ENCODE results near the gene ENPP6. TPM values are rescaled to one million over a fixed set of nuclear protein-coding genes. Genes with fewer than 3 reads are reported as not detected.

Gene ENPP6
- total and polyA plus RNA-seq, 4 experiments from 2014 or later: not detected

- Mint-ChIP-seq H3K27me3 (peaks cover 15 to 22% of the 10 kb centered on the region in 2 donors), H3K9me3 (peaks cover 0 to 30% (median 23%) of the 10 kb centered on the region in 8 donors), H3K27ac (no peak overlapping the region), H3K36me3 (no peaks in the 10 kb centered on the region), H3K4me1 (no peaks in the 10 kb centered on the region), H3K4me3 (no peak overlapping the region)
- intact Hi-C loops (cut with micrococcal nuclease): no loop called here
- H3K27ac ChIP-seq (ENCODE audit: low read depth, low read length): no peak overlapping the region
- POLR2A ChIA-PET (ENCODE audit: partially characterized antibody): no interaction called here
- H3K36me3 ChIP-seq (ENCODE audit: insufficient read depth, low read length): no peaks in the 10 kb centered on the region
- CTCF ChIA-PET (ENCODE audit: partially characterized antibody): no interaction called here
- H3K4me3 ChIP-seq (ENCODE audit: low read length in 2 of 2): no peak overlapping the region
- peaks cover 0 to 6% of the 10 kb centered on the region in 2 donors for H3K9me3 ChIP-seq (ENCODE audit: control insufficient read depth in 1 of 2, low read length in 2 of 2)
- no peaks in the 10 kb centered on the region for H3K4me1 ChIP-seq (ENCODE audit: insufficient read depth, low read length)
- H3K27me3 ChIP-seq (ENCODE audit: insufficient read depth, low read length): no peaks in the 10 kb centered on the region
- DNase-seq: no peak
Measured at GRCh38 chr4:184074677-184075388, 142.8 kb downstream of the ENPP6 start.

GRCh38 chr4:184067931-184068554, 149.6 kb downstream of the ENPP6 start:
- Mint-ChIP-seq H3K4me3 (no peak overlapping the region), H3K27me3 (peaks cover 6 to 11% of the 10 kb centered on the region in 2 donors)
- POLR2A ChIA-PET (ENCODE audit: partially characterized antibody): no interaction called here

GRCh38 chr4:184066584-184067300, 150.9 kb downstream of the ENPP6 start:
- POLR2A ChIA-PET (ENCODE audit: partially characterized antibody): no interaction called here
- Mint-ChIP-seq H3K36me3 (no peaks in the 10 kb centered on the region), H3K4me1 (no peaks in the 10 kb centered on the region), H3K27me3 (peaks cover 9 to 11% of the 10 kb centered on the region in 2 donors), H3K9me3 (peaks cover 0 to 13% (median 3%) of the 10 kb centered on the region in 8 donors), H3K27ac (no peak overlapping the region), H3K4me3 (no peak overlapping the region)
- Histone ChIP-seq H3K27ac (ENCODE audit: low read depth, low read length) (no peak overlapping the region), H3K4me1 (ENCODE audit: insufficient read depth, low read length) (no peaks in the 10 kb centered on the region), H3K9me3 (ENCODE audit: control insufficient read depth in 1 of 2, low read length in 2 of 2) (no peaks in the 10 kb centered on the region), H3K36me3 (ENCODE audit: insufficient read depth, low read length) (no peaks in the 10 kb centered on the region), H3K27me3 (ENCODE audit: insufficient read depth, low read length) (no peaks in the 10 kb centered on the region), H3K4me3 (ENCODE audit: low read length in 2 of 2) (no peak overlapping the region)
- DNase-seq: no peak
- CTCF ChIA-PET (ENCODE audit: partially characterized antibody): no interaction called here
- intact Hi-C loops (cut with micrococcal nuclease): no loop called here

More at GRCh38 chr4:184067931-184068554, 149.6 kb downstream of the ENPP6 start:
- DNase-seq: no peak
- H3K27ac Mint-ChIP-seq: no peak overlapping the region
- no peaks in the 10 kb centered on the region for H3K36me3 Mint-ChIP-seq
- no peaks in the 10 kb centered on the region for H3K4me1 Mint-ChIP-seq
- Histone ChIP-seq H3K4me1 (ENCODE audit: insufficient read depth, low read length) (no peaks in the 10 kb centered on the region), H3K36me3 (ENCODE audit: insufficient read depth, low read length) (no peaks in the 10 kb centered on the region), H3K27me3 (ENCODE audit: insufficient read depth, low read length) (no peaks in the 10 kb centered on the region), H3K4me3 (ENCODE audit: low read length in 2 of 2) (no peak overlapping the region), H3K27ac (ENCODE audit: low read depth, low read length) (no peak overlapping the region), H3K9me3 (ENCODE audit: control insufficient read depth in 1 of 2, low read length in 2 of 2) (peaks cover 0 to 4% of the 10 kb centered on the region in 2 donors)
- intact Hi-C loops (cut with micrococcal nuclease): no loop called here
- peaks cover 0 to 23% (median 12%) of the 10 kb centered on the region in 8 donors for H3K9me3 Mint-ChIP-seq
- CTCF ChIA-PET (ENCODE audit: partially characterized antibody): no interaction called here

GRCh38 chr4:184064877-184065276, 152.8 kb downstream of the ENPP6 start:
- no peaks in the 10 kb centered on the region for H3K36me3 Mint-ChIP-seq
- DNase-seq: no peak
- Histone ChIP-seq H3K9me3 (ENCODE audit: control insufficient read depth in 1 of 2, low read length in 2 of 2) (no peaks in the 10 kb centered on the region), H3K27ac (ENCODE audit: low read depth, low read length) (no peak overlapping the region), H3K4me3 (ENCODE audit: low read length in 2 of 2) (no peak overlapping the region), H3K36me3 (ENCODE audit: insufficient read depth, low read length) (no peaks in the 10 kb centered on the region), H3K27me3 (ENCODE audit: insufficient read depth, low read length) (no peaks in the 10 kb centered on the region), H3K4me1 (ENCODE audit: insufficient read depth, low read length) (no peaks in the 10 kb centered on the region)
- H3K9me3 Mint-ChIP-seq: no peaks in the 10 kb centered on the region
- H3K27me3 Mint-ChIP-seq: peaks cover 8 to 11% of the 10 kb centered on the region in 2 donors
- CTCF ChIA-PET (ENCODE audit: partially characterized antibody): no interaction called here
- H3K4me1 Mint-ChIP-seq: no peaks in the 10 kb centered on the region
- H3K4me3 Mint-ChIP-seq: no peak overlapping the region
- intact Hi-C loops (cut with micrococcal nuclease): no loop called here
- no peak overlapping the region for H3K27ac Mint-ChIP-seq
- POLR2A ChIA-PET (ENCODE audit: partially characterized antibody): no interaction called here

GRCh38 chr4:184062769-184063168, 154.9 kb downstream of the ENPP6 start:
- Histone ChIP-seq H3K36me3 (ENCODE audit: insufficient read depth, low read length) (no peaks in the 10 kb centered on the region), H3K4me3 (ENCODE audit: low read length in 2 of 2) (no peak overlapping the region), H3K9me3 (ENCODE audit: control insufficient read depth in 1 of 2, low read length in 2 of 2) (no peaks in the 10 kb centered on the region), H3K27ac (ENCODE audit: low read depth, low read length) (no peak overlapping the region), H3K27me3 (ENCODE audit: insufficient read depth, low read length) (no peaks in the 10 kb centered on the region), H3K4me1 (ENCODE audit: insufficient read depth, low read length) (no peaks in the 10 kb centered on the region)
- POLR2A ChIA-PET (ENCODE audit: partially characterized antibody): no interaction called here
- no peak for DNase-seq
- Mint-ChIP-seq H3K36me3 (no peaks in the 10 kb centered on the region), H3K27me3 (peaks cover 6 to 8% of the 10 kb centered on the region in 2 donors), H3K9me3 (no peaks in the 10 kb centered on the region), H3K4me3 (no peak overlapping the region), H3K4me1 (no peaks in the 10 kb centered on the region), H3K27ac (no peak overlapping the region)
- intact Hi-C loops (cut with micrococcal nuclease): no loop called here
- CTCF ChIA-PET (ENCODE audit: partially characterized antibody): no interaction called here

GRCh38 chr4:184061582-184061981, 156.1 kb downstream of the ENPP6 start:
- CTCF ChIA-PET (ENCODE audit: partially characterized antibody): no interaction called here
- no peaks in the 10 kb centered on the region for H3K9me3 ChIP-seq (ENCODE audit: control insufficient read depth in 1 of 2, low read length in 2 of 2)
- Mint-ChIP-seq H3K36me3 (no peaks in the 10 kb centered on the region), H3K9me3 (no peaks in the 10 kb centered on the region), H3K4me3 (no peak overlapping the region), H3K4me1 (no peaks in the 10 kb centered on the region), H3K27ac (no peak overlapping the region), H3K27me3 (peaks cover 4 to 5% of the 10 kb centered on the region in 2 donors)
- POLR2A ChIA-PET (ENCODE audit: partially characterized antibody): no interaction called here
- no peaks in the 10 kb centered on the region for H3K36me3 ChIP-seq (ENCODE audit: insufficient read depth, low read length)
- no peaks in the 10 kb centered on the region for H3K27me3 ChIP-seq (ENCODE audit: insufficient read depth, low read length)
- H3K4me3 ChIP-seq (ENCODE audit: low read length in 2 of 2): no peak overlapping the region
- intact Hi-C loops (cut with micrococcal nuclease): no loop called here
- no peaks in the 10 kb centered on the region for H3K4me1 ChIP-seq (ENCODE audit: insufficient read depth, low read length)
- DNase-seq: no peak
- H3K27ac ChIP-seq (ENCODE audit: low read depth, low read length): no peak overlapping the region

- Histone ChIP-seq H3K4me3 (ENCODE audit: low read length in 2 of 2) (no peak overlapping the region), H3K27ac (ENCODE audit: low read depth, low read length) (no peak overlapping the region), H3K27me3 (ENCODE audit: insufficient read depth, low read length) (no peaks in the 10 kb centered on the region), H3K9me3 (ENCODE audit: control insufficient read depth in 1 of 2, low read length in 2 of 2) (no peaks in the 10 kb centered on the region), H3K36me3 (ENCODE audit: insufficient read depth, low read length) (no peaks in the 10 kb centered on the region), H3K4me1 (ENCODE audit: insufficient read depth, low read length) (no peaks in the 10 kb centered on the region)
- DNase-seq: no peak
- ChIA-PET CTCF (ENCODE audit: partially characterized antibody) (no interaction called here), POLR2A (ENCODE audit: partially characterized antibody) (no interaction called here)
- peaks cover 7 to 8% of the 10 kb centered on the region in 2 donors for H3K27me3 Mint-ChIP-seq
- peaks cover 0 to 3% (median 0%) of the 10 kb centered on the region in 8 donors for H3K9me3 Mint-ChIP-seq
- H3K36me3 Mint-ChIP-seq: no peaks in the 10 kb centered on the region
- no peak overlapping the region for H3K4me3 Mint-ChIP-seq
- H3K27ac Mint-ChIP-seq: no peak overlapping the region
- H3K4me1 Mint-ChIP-seq: no peaks in the 10 kb centered on the region
- intact Hi-C loops (cut with micrococcal nuclease): no loop called here
Measured at GRCh38 chr4:184059099-184059498, 158.6 kb downstream of the ENPP6 start.

Measured in CD4-positive, alpha-beta memory T cell (primary cell).